NCI-H2196 treated with DMSO at 0.1 percent for 48 hours (cell line): Measurements from ENCODE around the gene DPYSL4.

ENCODE experiments used
- DNase-seq: peaks from one replicate; lab custom pipeline; 2025; ENCODE audit not compliant: unreplicated experiment; lab: John Stamatoyannopoulos, UW

Gene DPYSL4

GRCh38 chr10:132186488-132187429 is at the start of gene DPYSL4:
Gene DPYSL4, plus strand, starts transcription at chr10:132186948. Its CDS starts 116 bp downstream, at chr10:132187064.
- DNase-seq: peak; percentile 4

- no peak for DNase-seq
Observed at GRCh38 chr10:132137111-132138072, 49.4 kb upstream of the DPYSL4 start.

DNA sequence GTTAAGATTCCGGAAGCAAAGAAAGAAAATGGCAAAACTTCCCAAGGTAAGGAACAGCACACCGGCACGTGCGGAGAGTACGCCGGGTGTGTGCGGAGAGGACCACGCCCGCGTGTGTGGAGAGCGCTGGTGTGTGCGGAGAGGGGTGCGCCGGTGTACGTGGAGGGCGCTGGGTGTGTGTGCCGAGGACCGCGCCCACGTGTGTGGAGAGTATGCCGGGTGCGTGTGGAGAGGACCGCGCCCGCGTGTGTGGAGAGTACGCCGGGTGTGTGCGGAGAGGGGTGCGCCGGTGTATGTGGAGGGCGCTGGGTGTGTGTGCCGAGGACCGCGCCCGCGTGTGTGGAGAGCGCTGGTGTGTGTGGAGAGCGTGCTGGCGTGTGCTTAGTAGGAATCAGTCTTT is 48.6 kb upstream of the DPYSL4 start:
- DNase-seq: no peak

GRCh38 chr10:132138596-132138995 is 48.2 kb upstream of the DPYSL4 start:
- no peak for DNase-seq

DNA sequence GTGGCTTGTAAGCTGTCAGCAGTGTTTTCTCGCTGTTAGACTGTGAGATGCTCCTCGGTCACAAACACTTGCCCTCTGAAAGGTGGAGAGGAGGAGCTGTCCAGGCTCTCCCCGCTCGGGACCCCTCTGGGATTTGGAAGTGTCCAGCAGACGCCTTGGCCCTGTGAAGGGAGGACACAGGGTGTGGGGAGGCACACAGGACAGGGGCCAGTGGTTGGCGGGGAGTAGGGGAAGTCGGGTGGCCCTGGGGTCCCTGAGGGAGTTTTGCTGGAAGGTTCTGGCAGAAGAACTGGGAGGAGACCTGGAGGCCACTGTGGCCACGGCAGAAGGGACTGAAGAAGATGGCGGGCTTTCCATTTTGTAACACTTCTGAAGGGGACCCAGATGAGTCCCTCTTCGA is 47.2 kb upstream of the DPYSL4 start:
- DNase-seq: no peak

- no peak for DNase-seq
Observed at GRCh38 chr10:132140167-132140925, 46.4 kb upstream of the DPYSL4 start.

DNA sequence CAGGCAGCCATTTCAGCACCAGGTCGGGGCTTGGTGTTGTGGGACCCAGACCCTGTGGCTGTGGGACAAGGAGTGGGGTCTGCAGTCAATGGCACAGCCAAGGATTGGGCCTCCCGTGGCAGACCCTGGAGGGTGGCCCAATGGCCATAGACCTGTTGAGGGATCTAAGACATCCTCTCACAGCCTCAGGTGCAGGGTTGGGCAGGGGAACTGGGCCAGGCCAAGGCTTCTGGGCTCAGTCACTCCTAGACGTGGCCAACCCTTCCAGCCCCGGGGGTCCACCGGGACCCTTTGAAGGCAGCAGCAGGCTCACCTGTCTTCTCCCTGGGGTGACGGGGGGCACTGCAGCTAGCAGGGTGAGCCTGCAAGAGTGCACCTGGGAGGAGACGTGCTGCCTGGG is 45.7 kb upstream of the DPYSL4 start:
- no peak for DNase-seq

GRCh38 chr10:132141526-132142395 is 45.0 kb upstream of the DPYSL4 start:
- no peak for DNase-seq

GRCh38 chr10:132142396-132143161 is 44.2 kb upstream of the DPYSL4 start:
- no peak for DNase-seq

- DNase-seq: no peak
Observed at GRCh38 chr10:132143162-132143561, 43.6 kb upstream of the DPYSL4 start.

DNA sequence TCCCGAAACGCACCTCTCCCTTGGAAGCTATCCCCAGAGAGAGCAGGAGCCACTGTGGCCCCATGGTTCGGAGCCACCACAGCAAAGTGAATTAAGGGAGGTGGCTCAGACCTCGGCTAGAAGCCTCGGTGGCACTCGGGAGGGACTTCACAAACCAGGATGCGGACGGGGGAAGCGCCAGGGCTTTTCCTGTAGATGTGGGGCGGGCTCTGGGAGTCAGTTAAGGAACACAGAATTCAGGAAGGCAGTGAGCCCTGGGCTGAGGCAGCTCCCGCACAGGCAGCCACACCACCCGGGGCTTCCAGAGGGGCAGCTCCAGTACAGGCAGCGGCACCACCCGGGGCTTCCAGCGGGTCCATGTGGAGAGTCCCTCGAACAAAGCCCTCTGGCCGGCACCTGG is 42.7 kb upstream of the DPYSL4 start:
- no peak for DNase-seq

- DNase-seq: no peak
Observed at GRCh38 chr10:132145002-132145401, 41.7 kb upstream of the DPYSL4 start.

DNA sequence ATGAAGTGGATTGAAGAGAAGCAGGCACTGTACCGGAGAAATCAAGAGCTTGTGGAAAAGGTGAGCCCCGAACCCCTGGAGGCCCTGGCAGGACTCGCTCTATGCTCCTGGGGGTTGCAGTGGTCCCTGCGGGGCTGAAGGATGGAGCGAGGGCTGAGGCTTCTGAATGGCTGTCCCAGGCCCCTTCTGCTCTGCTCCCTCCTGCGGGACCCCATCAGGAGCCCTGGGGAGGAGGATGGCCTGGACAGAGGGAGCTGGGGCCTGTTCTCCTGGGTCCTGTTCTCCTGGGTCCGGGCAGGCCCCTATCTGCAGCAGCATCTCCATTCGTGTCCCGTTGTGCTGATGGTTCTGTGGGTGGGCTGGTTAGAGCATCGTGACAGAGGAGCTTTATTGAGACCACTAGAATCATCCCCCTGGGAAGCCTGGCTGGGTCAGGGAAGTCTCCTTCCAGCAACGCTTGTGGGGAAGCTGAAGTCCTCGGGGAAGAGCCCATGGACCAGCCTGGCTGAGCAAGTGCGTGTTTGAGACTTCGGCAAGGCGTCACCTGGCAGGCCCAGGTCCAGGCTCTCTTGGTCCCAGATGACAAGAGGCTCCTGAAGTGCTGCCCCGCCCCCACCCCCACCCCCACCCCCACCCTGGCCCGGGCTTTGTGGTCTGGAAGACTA is 41.1 kb upstream of the DPYSL4 start:
- DNase-seq: no peak

DNA sequence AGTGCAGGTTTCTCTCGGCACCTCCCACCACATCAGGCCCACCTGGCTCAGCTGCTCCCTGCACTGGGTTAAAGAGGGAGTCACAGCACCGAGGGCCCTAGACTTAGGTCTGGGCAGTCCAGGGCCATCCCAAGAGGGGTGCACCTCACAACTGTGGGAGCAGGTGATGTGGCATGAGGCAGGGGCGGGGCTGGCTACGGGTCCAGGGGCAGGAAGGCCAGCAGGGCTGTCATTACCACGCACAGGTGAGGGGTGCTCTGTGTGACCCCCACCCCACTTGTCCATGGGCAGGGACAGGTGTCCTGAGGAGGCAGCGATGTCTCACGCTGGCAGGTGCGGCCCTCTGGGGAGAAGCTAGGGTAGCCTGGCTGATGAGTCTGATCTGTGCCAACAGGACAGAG is 40.5 kb upstream of the DPYSL4 start:
- no peak for DNase-seq

- no peak for DNase-seq
Observed at GRCh38 chr10:132146941-132147915, 39.5 kb upstream of the DPYSL4 start.

GRCh38 chr10:132148261-132149251 is 38.2 kb upstream of the DPYSL4 start:
- no peak for DNase-seq
